Epithelial cell of proximal tubule (primary cell): Measurements from ENCODE around the gene CREB3. TPM values are rescaled to one million over a fixed set of nuclear protein-coding genes. Genes with fewer than 3 reads are reported as not detected.

Experiments used
- DNase-seq: peaks from one replicate; pipeline ENCODE4 v3.0.0-alpha.2; 2011; ENCODE audit warnings: low read depth
- H3K4me3 ChIP-seq: 2 replicates; pipeline ENCODE4 v1.5.1; 2011; ENCODE audit warnings: low read depth, mild to moderate bottlenecking, low read length
- total RNA-seq: library from RNA; depleted of rRNA; stranded (reverse); fragments of >200 nt; gene quantifications from 2 replicates; pipeline ENCODE4 v1.2.3, GENCODE V29; 2015
- TF ChIP-seq, protein P1 (sequence below): conservative IDR thresholded peaks from 2 replicates; pipeline ENCODE4 v1.5.1; 2012; ENCODE audit warnings: low read depth, mild to moderate bottlenecking, low read length

Gene CREB3
- total RNA-seq, 1 donor from 2014 or later = 66.4 TPM

DNA sequence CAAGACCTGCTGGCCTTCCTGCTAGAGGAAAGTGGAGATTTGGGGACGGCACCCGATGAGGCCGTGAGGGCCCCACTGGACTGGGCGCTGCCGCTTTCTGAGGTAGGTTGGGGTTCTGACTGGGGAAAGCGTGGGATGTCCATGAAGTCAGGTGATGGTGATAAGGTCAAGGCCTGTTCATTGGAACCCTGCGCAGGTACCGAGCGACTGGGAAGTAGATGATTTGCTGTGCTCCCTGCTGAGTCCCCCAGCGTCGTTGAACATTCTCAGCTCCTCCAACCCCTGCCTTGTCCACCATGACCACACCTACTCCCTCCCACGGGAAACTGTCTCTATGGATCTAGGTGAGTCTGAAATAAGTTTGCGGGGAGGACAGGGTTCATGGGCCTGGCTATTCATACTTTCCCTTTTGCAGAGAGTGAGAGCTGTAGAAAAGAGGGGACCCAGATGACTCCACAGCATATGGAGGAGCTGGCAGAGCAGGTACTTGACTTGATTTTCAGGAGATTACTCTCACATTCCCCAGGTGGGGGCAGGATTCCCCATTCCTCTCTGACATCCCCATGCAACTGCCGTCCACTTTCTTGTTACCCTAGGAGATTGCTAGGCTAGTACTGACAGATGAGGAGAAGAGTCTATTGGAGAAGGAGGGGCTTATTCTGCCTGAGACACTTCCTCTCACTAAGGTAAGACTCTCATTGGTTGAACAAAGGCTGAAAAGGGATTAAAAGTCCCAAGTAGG is 505 bp downstream of the CREB3 start:
- no peak for DNase-seq
- TF ChIP-seq, protein P1, sequence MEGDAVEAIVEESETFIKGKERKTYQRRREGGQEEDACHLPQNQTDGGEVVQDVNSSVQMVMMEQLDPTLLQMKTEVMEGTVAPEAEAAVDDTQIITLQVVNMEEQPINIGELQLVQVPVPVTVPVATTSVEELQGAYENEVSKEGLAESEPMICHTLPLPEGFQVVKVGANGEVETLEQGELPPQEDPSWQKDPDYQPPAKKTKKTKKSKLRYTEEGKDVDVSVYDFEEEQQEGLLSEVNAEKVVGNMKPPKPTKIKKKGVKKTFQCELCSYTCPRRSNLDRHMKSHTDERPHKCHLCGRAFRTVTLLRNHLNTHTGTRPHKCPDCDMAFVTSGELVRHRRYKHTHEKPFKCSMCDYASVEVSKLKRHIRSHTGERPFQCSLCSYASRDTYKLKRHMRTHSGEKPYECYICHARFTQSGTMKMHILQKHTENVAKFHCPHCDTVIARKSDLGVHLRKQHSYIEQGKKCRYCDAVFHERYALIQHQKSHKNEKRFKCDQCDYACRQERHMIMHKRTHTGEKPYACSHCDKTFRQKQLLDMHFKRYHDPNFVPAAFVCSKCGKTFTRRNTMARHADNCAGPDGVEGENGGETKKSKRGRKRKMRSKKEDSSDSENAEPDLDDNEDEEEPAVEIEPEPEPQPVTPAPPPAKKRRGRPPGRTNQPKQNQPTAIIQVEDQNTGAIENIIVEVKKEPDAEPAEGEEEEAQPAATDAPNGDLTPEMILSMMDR = peak; percentile 35
- H3K4me3 ChIP-seq = peak overlapping the region; percentile 94

DNA sequence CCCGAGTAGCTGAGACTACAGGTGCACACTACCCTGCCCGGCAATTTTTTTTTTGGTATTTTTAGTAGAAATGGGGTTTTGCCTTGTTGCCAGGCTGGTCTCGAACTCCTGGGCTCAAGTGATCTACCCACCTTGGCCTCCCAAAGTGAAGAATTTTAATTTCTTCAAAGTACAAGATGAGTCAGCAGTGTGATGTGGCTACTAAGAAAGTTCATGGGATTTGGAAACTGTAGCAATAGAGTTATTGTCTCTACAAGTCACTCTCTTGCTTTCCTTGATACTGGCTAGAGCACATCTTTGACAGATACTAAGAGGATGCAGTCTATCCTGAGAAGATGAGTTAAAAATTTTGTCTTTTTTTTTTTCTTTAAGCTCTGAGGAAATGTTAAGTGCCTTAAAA is 1.6 kb downstream of the CREB3 start:
- TF ChIP-seq, protein P1 = no peak
- no peak for DNase-seq
- H3K4me3 ChIP-seq = no peak overlapping the region

DNA sequence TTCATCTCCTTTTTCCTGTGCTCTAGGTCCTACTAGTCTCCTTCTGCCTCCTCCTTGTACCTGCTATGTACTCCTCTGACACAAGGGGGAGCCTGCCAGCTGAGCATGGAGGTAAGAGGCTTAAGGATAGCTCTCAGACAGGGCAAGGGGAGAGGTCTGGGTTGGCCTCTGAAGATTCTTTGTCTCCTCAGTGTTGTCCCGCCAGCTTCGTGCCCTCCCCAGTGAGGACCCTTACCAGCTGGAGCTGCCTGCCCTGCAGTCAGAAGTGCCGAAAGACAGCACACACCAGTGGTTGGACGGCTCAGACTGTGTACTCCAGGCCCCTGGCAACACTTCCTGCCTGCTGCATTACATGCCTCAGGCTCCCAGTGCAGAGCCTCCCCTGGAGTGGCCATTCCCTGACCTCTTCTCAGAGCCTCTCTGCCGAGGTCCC is 3.8 kb downstream of the CREB3 start:
- TF ChIP-seq, protein P1 = peak; percentile 93
- DNase-seq = no peak

DNA sequence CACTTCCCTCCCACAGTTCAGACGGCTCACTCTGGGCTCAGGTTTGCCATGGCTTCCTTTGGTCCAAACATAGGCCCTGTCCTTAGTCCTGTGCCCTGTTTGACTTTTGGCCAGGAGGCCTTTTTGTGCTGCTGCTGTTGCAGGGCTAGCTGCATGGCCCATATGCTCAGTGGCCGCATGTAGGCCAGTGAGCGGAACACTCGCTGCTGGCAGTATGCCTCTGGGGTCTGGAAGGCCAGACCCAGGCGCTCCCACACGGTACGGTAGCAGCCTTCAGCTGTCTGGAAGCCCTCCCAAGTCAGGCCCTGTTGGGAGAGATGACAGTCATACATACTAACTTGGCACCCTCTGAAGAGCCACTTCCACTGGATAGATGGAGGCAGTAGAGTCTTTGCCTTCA is 4.7 kb downstream of the CREB3 start:
- TF ChIP-seq, protein P1 = no peak
- H3K4me3 ChIP-seq = no peak overlapping the region
- DNase-seq = no peak

More for the DNA sequence above, 3.8 kb downstream of the CREB3 start:
- no peak overlapping the region for H3K4me3 ChIP-seq

DNA sequence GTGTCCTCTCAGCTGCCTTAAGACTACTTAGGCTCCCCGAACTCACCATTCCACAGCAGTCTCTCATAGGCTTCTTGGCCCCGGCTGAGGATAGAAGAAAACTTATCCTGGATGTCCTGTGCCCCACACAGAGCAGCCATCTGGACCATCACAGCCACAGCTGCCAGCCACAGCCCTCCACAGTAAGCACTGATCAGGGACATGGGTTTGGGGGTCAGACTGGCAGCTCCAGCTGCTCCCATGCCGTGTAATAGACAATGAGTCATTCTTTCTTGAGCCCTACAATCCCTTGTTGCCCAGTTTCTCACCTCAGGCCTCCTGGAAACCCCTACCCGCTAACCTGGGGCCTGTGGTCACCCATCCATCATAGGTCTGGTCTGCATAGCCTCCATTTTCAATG is 5.7 kb downstream of the CREB3 start:
- no peak for DNase-seq
- TF ChIP-seq, protein P1 = no peak
- no peak overlapping the region for H3K4me3 ChIP-seq

DNA sequence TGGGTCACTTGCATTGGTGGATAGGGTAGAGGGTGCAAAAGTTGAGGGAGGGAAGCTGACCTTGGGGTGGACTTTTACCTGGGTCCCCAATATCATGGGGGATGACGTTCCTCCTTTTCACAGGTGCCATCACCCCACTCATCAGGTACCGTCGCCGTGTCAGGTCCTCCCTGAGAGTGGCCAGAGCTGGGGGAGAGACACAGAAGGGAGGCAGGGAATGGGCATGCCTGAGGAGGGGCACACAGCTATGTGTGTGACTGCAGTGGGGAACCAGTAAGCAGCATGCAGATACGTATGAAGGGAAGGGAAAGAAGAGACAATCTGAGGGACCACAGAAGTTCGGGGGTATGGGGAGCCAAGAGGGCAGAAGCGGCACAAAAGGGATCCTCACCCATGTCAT is 6.5 kb downstream of the CREB3 start:
- TF ChIP-seq, protein P1 = no peak
- no peak overlapping the region for H3K4me3 ChIP-seq
- no peak for DNase-seq

DNA sequence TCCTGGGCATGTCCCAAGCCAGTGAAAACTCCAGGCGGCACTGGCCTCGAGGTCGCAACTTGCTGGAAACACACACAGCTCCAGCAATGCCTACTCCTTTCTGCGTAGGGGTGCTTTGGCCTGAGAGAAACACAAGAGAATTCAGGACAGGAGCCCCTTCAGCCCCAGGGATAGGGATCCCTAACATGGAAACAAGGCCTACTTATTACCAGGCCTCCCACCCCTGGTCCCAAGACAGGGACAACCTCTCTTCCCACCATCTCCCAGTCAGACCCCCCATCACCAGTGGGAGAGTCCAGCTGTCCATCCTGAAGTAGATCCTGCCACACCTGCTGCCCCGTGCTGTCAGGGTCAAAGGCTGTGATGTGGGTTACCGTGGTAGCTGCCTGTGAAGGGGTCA is 7.8 kb downstream of the CREB3 start:
- TF ChIP-seq, protein P1 = no peak
- H3K4me3 ChIP-seq = no peak overlapping the region
- DNase-seq = no peak
